Endothelial cell of umbilical vein (primary cell): ENCODE measurements around the gene EVA1A. TPM values are rescaled to one million over a fixed set of nuclear protein-coding genes. Genes with fewer than 3 reads are reported as not detected.

ENCODE experiments used
- BruUV-seq: library from RNA; stranded (reverse); fragments of 400-500 nt; replicated peaks from 2 replicates; lab custom pipeline; 2021; lab: Mats Ljungman, UMichigan
- CTCF ChIA-PET: fragments of 300-600, 350-600 bp; sonication (Branson Sonifier 250); formaldehyde crosslinking; loops from one replicate; lab custom pipeline; 2021; ENCODE audit warnings: antibody characterized with exemption, inconsistent platforms; lab: Charles Lee
- POLR2A ChIA-PET: fragments of 300-600, 350-600 bp; sonication (Branson Sonifier 250); formaldehyde crosslinking; loops from one replicate; lab custom pipeline; 2021; ENCODE audit warnings: antibody characterized with exemption, inconsistent platforms; lab: Charles Lee
- DNase-seq: peaks from one replicate; pipeline ENCODE4 v3.0.0-alpha.2; 2011; ENCODE audit warnings: low read depth, low spot score
- FAIRE-seq: peaks from 2 replicates; lab custom pipeline; 2011; peaks lifted over from hg19 to GRCh38; lab: Jason Lieb, UNC
- H2AFZ ChIP-seq: 2 replicates; pipeline ENCODE4 v1.6.0; 2012; ENCODE audit warnings: low read depth, low read length, control low read depth, inconsistent platforms
- H3K27ac ChIP-seq: 2 replicates; pipeline ENCODE4 v1.5.1; 2011; ENCODE audit warnings: low read depth, mild to moderate bottlenecking, control low read depth, low read length, moderate library complexity; ENCODE audit not compliant: insufficient read depth
- H3K27me3 ChIP-seq, 2 experiments: 2 replicates each; pipeline versions ENCODE4 v1.6.0 to v1.6.1; 2011; ENCODE audit warnings: low read length in 2 of 2, mixed read lengths in 1 of 2; ENCODE audit not compliant: control insufficient read depth in 2 of 2, insufficient read depth in 2 of 2
- H3K36me3 ChIP-seq, 2 experiments: 2 replicates in 1 of 2; 3 replicates in 1 of 2; pipeline ENCODE4 v1.5.1; 2011; ENCODE audit warnings: low read length in 2 of 2, mild to moderate bottlenecking in 1 of 2, moderate library complexity in 1 of 2; ENCODE audit not compliant: control insufficient read depth in 2 of 2, insufficient read depth in 2 of 2; ENCODE audit errors: extremely low read depth in 1 of 2
- H3K4me1 ChIP-seq: 3 replicates; pipeline ENCODE4 v1.5.1; 2011; ENCODE audit warnings: mild to moderate bottlenecking, low read length; ENCODE audit not compliant: control insufficient read depth, insufficient read depth; ENCODE audit errors: extremely low read depth
- H3K4me2 ChIP-seq: 2 replicates; pipeline ENCODE4 v1.6.1; 2011; ENCODE audit warnings: low read length, control low read depth, mixed read lengths; ENCODE audit not compliant: insufficient read depth
- H3K4me3 ChIP-seq, 3 experiments: fragments of 200-600 bp in 1 of 3; sonication (generic), shearing (Covaris generic) in 1 of 3; replicated peaks in 1 of 3; 2 replicates each; pipeline ENCODE4 v1.5.1; 2011 to 2016; ENCODE audit warnings: control low read depth in 3 of 3, low read length in 3 of 3, mild to moderate bottlenecking in 2 of 3, inconsistent platforms in 1 of 3, low read depth in 1 of 3, moderate library complexity in 1 of 3; ENCODE audit not compliant: insufficient read depth in 1 of 3
- H3K79me2 ChIP-seq: 2 replicates; pipeline ENCODE4 v1.6.0; 2012; ENCODE audit warnings: low read length, inconsistent platforms; ENCODE audit not compliant: control insufficient read depth, insufficient read depth
- H3K9ac ChIP-seq: replicated peaks from 2 replicates; pipeline ENCODE3; 2011; ENCODE audit warnings: low read length, control low read depth; ENCODE audit not compliant: insufficient read depth; ENCODE audit errors: extremely low read depth
- H3K9me1 ChIP-seq: replicated peaks from 3 replicates; pipeline ENCODE4 v1.6.0; 2011; ENCODE audit warnings: mild to moderate bottlenecking, low read length; ENCODE audit not compliant: control insufficient read depth, insufficient read depth; ENCODE audit errors: extremely low read depth
- H3K9me3 ChIP-seq: replicated peaks from 2 replicates; pipeline ENCODE4 v1.5.1; 2012; ENCODE audit warnings: low read length, inconsistent platforms; ENCODE audit not compliant: control insufficient read depth, insufficient read depth
- H4K20me1 ChIP-seq: replicated peaks from 2 replicates; pipeline ENCODE3; 2011; ENCODE audit warnings: mild to moderate bottlenecking, low read length; ENCODE audit not compliant: control insufficient read depth, insufficient read depth; ENCODE audit errors: extremely low read depth
- EZH2 ChIP-seq: IDR thresholded peaks from 2 replicates; pipeline ENCODE4 v1.6.1; 2012; ENCODE audit warnings: borderline replicate concordance, low read depth, mild to moderate bottlenecking, moderate library complexity, low read length, inconsistent platforms; ENCODE audit not compliant: severe bottlenecking
- FOS ChIP-seq: IDR thresholded peaks from 2 replicates; pipeline ENCODE4 v1.6.1; 2011; ENCODE audit warnings: mild to moderate bottlenecking, low read length, moderate library complexity, borderline replicate concordance; ENCODE audit not compliant: insufficient read depth
- GATA2 ChIP-seq: IDR thresholded peaks from 2 replicates; pipeline ENCODE4 v1.7.0; 2011; ENCODE audit warnings: low read depth, mild to moderate bottlenecking, moderate library complexity, mixed read lengths, low read length; ENCODE audit not compliant: insufficient read length, insufficient read depth
- JUN ChIP-seq: IDR thresholded peaks from 2 replicates; pipeline ENCODE4 v1.6.1; 2011; ENCODE audit warnings: borderline replicate concordance, low read depth; ENCODE audit not compliant: insufficient read length, insufficient read depth
- MYC ChIP-seq: IDR thresholded peaks from one replicate; pipeline ENCODE4 v1.6.1; 2011; ENCODE audit warnings: mild to moderate bottlenecking, low read depth, low read length
- POLR2A ChIP-seq: IDR thresholded peaks from 2 replicates; pipeline ENCODE4 v1.6.1; 2012; ENCODE audit warnings: low read depth, mild to moderate bottlenecking, control low read depth, low read length
- POLR2AphosphoS5 ChIP-seq: IDR thresholded peaks from 2 replicates; pipeline ENCODE4 v1.6.1; 2012; ENCODE audit warnings: low read depth, mild to moderate bottlenecking, control low read depth, low read length, moderate library complexity; ENCODE audit not compliant: insufficient read depth
- dilution Hi-C: fragments of 300-500 bp; cut with MboI; formaldehyde crosslinking; loops from one replicate; pipeline ENCODE4 v1.15.0; 2019; ENCODE audit warnings: low sequenced_read_pairs; ENCODE audit not compliant: extremely low pct_ligation_motif_present
- intact Hi-C: fragments of 100-400 bp; cut with micrococcal nuclease; formaldehyde crosslinking; loops from one replicate; pipeline ENCODE4 v1.10.0; 2022
- polyA plus RNA-seq, 4 experiments: library from polyadenylated mRNA; depleted of rRNA in 3 of 4; stranded (reverse) in 3 of 4; unstranded in 1 of 4; fragments of >200 nt; gene quantifications; 2 replicates each; pipeline versions ENCODE4 v1.2.1 to v1.2.3, GENCODE V29; 2011 to 2012; ENCODE audit warnings: missing spikeins in 1 of 4
- total RNA-seq: library from RNA; stranded (reverse); gene quantifications from 2 replicates; pipeline ENCODE4 v1.2.3, GENCODE V29; 2021
- TF ChIP-seq, protein P1 (sequence below), 2 donors: IDR thresholded peaks; 1 replicate in 1 of 2; 2 replicates in 1 of 2; pipeline ENCODE4 v1.5.1; 2011; ENCODE audit warnings: low read length in 2 of 2, mild to moderate bottlenecking in 2 of 2, moderate library complexity in 2 of 2, control low read depth in 1 of 2, inconsistent platforms in 1 of 2, low read depth in 1 of 2; ENCODE audit not compliant: insufficient read depth in 1 of 2; ENCODE audit errors: extremely low read depth in 1 of 2
- TF ChIP-seq, protein P2 (sequence below): IDR thresholded peaks from 2 replicates; pipeline ENCODE4 v1.6.1; 2011; ENCODE audit not compliant: insufficient read depth, insufficient read length

EVA1A gene
- total and polyA plus RNA-seq, 2 donors (not counting 3 experiments of a cell fraction or from before 2014, with no cell fraction given) = 52.6 to 66.5 TPM

GRCh38 chr2:75551434-75551833 lies 9.3 kb downstream of the EVA1A start:
- Histone ChIP-seq H3K9ac (no peak overlapping the region), H3K4me1 (peaks cover 12% of the 10 kb centered on the region), H3K4me3 (no peak overlapping the region), H4K20me1 (peaks cover 2% of the 10 kb centered on the region), H3K79me2 (peaks cover 38% of the 10 kb centered on the region), H3K9me1 (peaks cover 3% of the 10 kb centered on the region), H2AFZ (no peak overlapping the region), H3K27ac (no peak overlapping the region), H3K4me2 (no peak overlapping the region), H3K36me3 (peaks cover 4 to 9% of the 10 kb centered on the region in 2 experiments), H3K9me3 (no peaks in the 10 kb centered on the region), H3K27me3 (no peaks in the 10 kb centered on the region)
- TF ChIP-seq POLR2A = no peak
- TF ChIP-seq JUN = no peak
- TF ChIP-seq POLR2AphosphoS5 = no peak
- TF ChIP-seq, protein P1, sequence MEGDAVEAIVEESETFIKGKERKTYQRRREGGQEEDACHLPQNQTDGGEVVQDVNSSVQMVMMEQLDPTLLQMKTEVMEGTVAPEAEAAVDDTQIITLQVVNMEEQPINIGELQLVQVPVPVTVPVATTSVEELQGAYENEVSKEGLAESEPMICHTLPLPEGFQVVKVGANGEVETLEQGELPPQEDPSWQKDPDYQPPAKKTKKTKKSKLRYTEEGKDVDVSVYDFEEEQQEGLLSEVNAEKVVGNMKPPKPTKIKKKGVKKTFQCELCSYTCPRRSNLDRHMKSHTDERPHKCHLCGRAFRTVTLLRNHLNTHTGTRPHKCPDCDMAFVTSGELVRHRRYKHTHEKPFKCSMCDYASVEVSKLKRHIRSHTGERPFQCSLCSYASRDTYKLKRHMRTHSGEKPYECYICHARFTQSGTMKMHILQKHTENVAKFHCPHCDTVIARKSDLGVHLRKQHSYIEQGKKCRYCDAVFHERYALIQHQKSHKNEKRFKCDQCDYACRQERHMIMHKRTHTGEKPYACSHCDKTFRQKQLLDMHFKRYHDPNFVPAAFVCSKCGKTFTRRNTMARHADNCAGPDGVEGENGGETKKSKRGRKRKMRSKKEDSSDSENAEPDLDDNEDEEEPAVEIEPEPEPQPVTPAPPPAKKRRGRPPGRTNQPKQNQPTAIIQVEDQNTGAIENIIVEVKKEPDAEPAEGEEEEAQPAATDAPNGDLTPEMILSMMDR (IDR thresholded peaks at IDR 0.05; ENCODE audit: extremely low read depth in 1 of 2, insufficient read depth in 1 of 2, low read depth in 1 of 2, low read length in 2 of 2) = no peak
- no peak for TF ChIP-seq EZH2
- no peak for TF ChIP-seq GATA2
- no peak for TF ChIP-seq MYC
- no peak for TF ChIP-seq FOS
- TF ChIP-seq, protein P2, sequence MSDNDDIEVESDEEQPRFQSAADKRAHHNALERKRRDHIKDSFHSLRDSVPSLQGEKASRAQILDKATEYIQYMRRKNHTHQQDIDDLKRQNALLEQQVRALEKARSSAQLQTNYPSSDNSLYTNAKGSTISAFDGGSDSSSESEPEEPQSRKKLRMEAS = no peak
- FAIRE-seq = no peak
- ChIA-PET POLR2A (no interaction called here), CTCF (interaction anchor here (0.7 to 3.2 kb wide), 3 partner anchors 9 to 55 kb away, joined by 3 to 10 read pairs (median 3); partner anchors contain the start of gene EVA1A)
- DNase-seq = no peak
- dilution Hi-C loops (no loop called here), intact Hi-C loops (no loop called here)
- no TSS peak for BruUV-seq
